ENCODE measurements around the gene MGAT5B. TPM values are rescaled to one million over a fixed set of nuclear protein-coding genes. Genes with fewer than 3 reads are reported as not detected.

MGAT5B gene
- total and polyA plus RNA-seq, 4 donors, result 0.02 to 0.25 TPM; not detected in 2

- 84% methylated on average over 28 of the region's 28 CpGs for WGBS
- TF ChIP-seq CTCF (IDR thresholded peaks at IDR 0.05; ENCODE audit: low read depth, low read length, missing input control), result no peak
- TF ChIP-seq, protein P1, sequence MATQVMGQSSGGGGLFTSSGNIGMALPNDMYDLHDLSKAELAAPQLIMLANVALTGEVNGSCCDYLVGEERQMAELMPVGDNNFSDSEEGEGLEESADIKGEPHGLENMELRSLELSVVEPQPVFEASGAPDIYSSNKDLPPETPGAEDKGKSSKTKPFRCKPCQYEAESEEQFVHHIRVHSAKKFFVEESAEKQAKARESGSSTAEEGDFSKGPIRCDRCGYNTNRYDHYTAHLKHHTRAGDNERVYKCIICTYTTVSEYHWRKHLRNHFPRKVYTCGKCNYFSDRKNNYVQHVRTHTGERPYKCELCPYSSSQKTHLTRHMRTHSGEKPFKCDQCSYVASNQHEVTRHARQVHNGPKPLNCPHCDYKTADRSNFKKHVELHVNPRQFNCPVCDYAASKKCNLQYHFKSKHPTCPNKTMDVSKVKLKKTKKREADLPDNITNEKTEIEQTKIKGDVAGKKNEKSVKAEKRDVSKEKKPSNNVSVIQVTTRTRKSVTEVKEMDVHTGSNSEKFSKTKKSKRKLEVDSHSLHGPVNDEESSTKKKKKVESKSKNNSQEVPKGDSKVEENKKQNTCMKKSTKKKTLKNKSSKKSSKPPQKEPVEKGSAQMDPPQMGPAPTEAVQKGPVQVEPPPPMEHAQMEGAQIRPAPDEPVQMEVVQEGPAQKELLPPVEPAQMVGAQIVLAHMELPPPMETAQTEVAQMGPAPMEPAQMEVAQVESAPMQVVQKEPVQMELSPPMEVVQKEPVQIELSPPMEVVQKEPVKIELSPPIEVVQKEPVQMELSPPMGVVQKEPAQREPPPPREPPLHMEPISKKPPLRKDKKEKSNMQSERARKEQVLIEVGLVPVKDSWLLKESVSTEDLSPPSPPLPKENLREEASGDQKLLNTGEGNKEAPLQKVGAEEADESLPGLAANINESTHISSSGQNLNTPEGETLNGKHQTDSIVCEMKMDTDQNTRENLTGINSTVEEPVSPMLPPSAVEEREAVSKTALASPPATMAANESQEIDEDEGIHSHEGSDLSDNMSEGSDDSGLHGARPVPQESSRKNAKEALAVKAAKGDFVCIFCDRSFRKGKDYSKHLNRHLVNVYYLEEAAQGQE (IDR thresholded peaks at IDR 0.05), result no peak
- no peak for TF ChIP-seq EGR1 (IDR thresholded peaks at IDR 0.05; ENCODE audit: low read depth in 2 of 2)
- no peak for TF ChIP-seq GABPA (IDR thresholded peaks at IDR 0.05 in 1 of 2, conservative IDR thresholded peaks at IDR 0.05 in 1 of 2)
- no peak for TF ChIP-seq ZBTB33 (IDR thresholded peaks at IDR 0.05)
- TF ChIP-seq HNF4A (conservative IDR thresholded peaks at IDR 0.05), result no peak
- no peak for TF ChIP-seq FOXA1 (IDR thresholded peaks at IDR 0.05)
- TF ChIP-seq RXRA (IDR thresholded peaks at IDR 0.05), result no peak
- no peak for TF ChIP-seq JUND (IDR thresholded peaks at IDR 0.05)
- no peak for TF ChIP-seq SP1 (IDR thresholded peaks at IDR 0.05)
- no peak for TF ChIP-seq TAF1 (conservative IDR thresholded peaks at IDR 0.05)
- no peak for TF ChIP-seq RAD21 (IDR thresholded peaks at IDR 0.05)
- no peak for TF ChIP-seq FOXA2 (IDR thresholded peaks at IDR 0.05)
- TF ChIP-seq HNF4G (IDR thresholded peaks at IDR 0.05), result no peak
- TF ChIP-seq ATF3 (IDR thresholded peaks at IDR 0.05), result no peak
- no peak for DNase-seq (ENCODE audit: low spot score)
- no peak overlapping the region for H3K27ac ChIP-seq (ENCODE audit: low read depth in 1 of 2, low read length in 2 of 2)
- no peaks in the 10 kb centered on the region for H3K27me3 ChIP-seq (ENCODE audit: control insufficient read depth in 4 of 4, insufficient read depth in 4 of 4, low read length in 3 of 4)
- no peaks in the 10 kb centered on the region for H3K9me3 ChIP-seq (ENCODE audit: control insufficient read depth in 4 of 4, low read length in 3 of 4)
- no peaks in the 10 kb centered on the region for H3K36me3 ChIP-seq (ENCODE audit: control insufficient read depth in 4 of 4, insufficient read depth in 3 of 4, low read depth in 1 of 4, low read length in 3 of 4)
- H3K4me3 ChIP-seq (ENCODE audit: low read depth in 1 of 3, low read length in 3 of 3), result no peak overlapping the region
- no peaks in the 10 kb centered on the region for H3K4me1 ChIP-seq (ENCODE audit: control insufficient read depth in 4 of 4, insufficient read depth in 4 of 4, low read length in 3 of 4)
- H3K9ac ChIP-seq (ENCODE audit: low read depth in 1 of 2, low read length in 2 of 2), result no peak overlapping the region
Observed at GRCh38 chr17:76912421-76913164, 44.4 kb downstream of the MGAT5B start.

DNA sequence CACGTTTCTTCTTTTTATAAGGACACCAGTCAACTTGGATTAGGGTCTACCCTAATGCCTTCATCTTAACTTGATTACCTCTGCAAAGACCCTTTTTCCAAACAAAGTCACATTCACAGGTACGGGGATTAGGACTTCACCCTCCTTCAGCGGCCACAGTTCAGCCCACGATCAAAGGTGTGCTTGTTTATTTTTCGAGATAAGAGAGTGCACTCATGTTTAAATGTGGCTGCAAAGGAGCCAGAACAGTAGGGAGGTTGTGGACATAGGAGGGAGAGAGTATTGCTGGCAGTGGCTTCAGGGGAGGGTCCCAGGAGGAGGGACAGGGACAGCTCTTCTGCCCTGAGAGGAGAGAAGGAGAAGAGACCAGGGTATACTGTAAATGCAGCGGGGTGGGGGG is 46.7 kb downstream of the MGAT5B start:
- H3K27ac ChIP-seq (ENCODE audit: low read depth in 1 of 2, low read length in 2 of 2), result no peak overlapping the region
- TF ChIP-seq TAF1 (conservative IDR thresholded peaks at IDR 0.05) (no peak), FOXA2 (IDR thresholded peaks at IDR 0.05) (no peak), RXRA (IDR thresholded peaks at IDR 0.05) (no peak), FOXA1 (IDR thresholded peaks at IDR 0.05) (no peak), EGR1 (IDR thresholded peaks at IDR 0.05; ENCODE audit: low read depth in 2 of 2) (no peak), ZBTB33 (IDR thresholded peaks at IDR 0.05) (no peak), SP1 (IDR thresholded peaks at IDR 0.05) (no peak), YY1 (IDR thresholded peaks at IDR 0.05) (no peak), RAD21 (IDR thresholded peaks at IDR 0.05) (no peak)
- TF ChIP-seq, protein P1 (IDR thresholded peaks at IDR 0.05), result no peak
- TF ChIP-seq, protein P2, sequence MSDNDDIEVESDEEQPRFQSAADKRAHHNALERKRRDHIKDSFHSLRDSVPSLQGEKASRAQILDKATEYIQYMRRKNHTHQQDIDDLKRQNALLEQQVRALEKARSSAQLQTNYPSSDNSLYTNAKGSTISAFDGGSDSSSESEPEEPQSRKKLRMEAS (IDR thresholded peaks at IDR 0.05), result no peak

More for the DNA sequence above, 46.7 kb downstream of the MGAT5B start:
- Histone ChIP-seq H3K36me3 (ENCODE audit: control insufficient read depth in 4 of 4, insufficient read depth in 3 of 4, low read depth in 1 of 4, low read length in 3 of 4) (no peaks in the 10 kb centered on the region), H3K4me3 (ENCODE audit: low read depth in 1 of 3, low read length in 3 of 3) (no peak overlapping the region), H3K9me3 (ENCODE audit: control insufficient read depth in 4 of 4, low read length in 3 of 4) (no peaks in the 10 kb centered on the region), H3K9ac (ENCODE audit: low read depth in 1 of 2, low read length in 2 of 2) (no peak overlapping the region), H3K27me3 (ENCODE audit: control insufficient read depth in 4 of 4, insufficient read depth in 4 of 4, low read length in 3 of 4) (no peaks in the 10 kb centered on the region), H3K4me1 (ENCODE audit: control insufficient read depth in 4 of 4, insufficient read depth in 4 of 4, low read length in 3 of 4) (no peaks in the 10 kb centered on the region)
- WGBS, result 35% methylated on average over 6 of the region's 6 CpGs
- DNase-seq (ENCODE audit: low spot score), result no peak
